Thymus (tissue), 11 donors: ENCODE measurements around the gene MAP3K7CL. TPM values are rescaled to one million over a fixed set of nuclear protein-coding genes. Genes with fewer than 3 reads are reported as not detected.
A peak's percentile ranks its signal among the peaks of the same experiment; 100 is the strongest.

Experiments used
- DNase-seq, 9 donors: peaks; one replicate each; pipeline ENCODE4 v3.0.0-alpha.2; 2013; ENCODE audit warnings: low spot score in 9 of 9, low read depth in 6 of 9, missing footprints in 1 of 9
- H3K27ac ChIP-seq, 2 donors: one replicate each; pipeline ENCODE4 v1.5.1; 2013; ENCODE audit warnings: control low read depth in 1 of 2, low read depth in 1 of 2, low read length in 1 of 2, mild to moderate bottlenecking in 1 of 2, moderate library complexity in 1 of 2
- H3K27me3 ChIP-seq, 2 donors: one replicate each; pipeline ENCODE4 v1.5.1; 2013; ENCODE audit warnings: low read length in 1 of 2; ENCODE audit not compliant: control insufficient read depth in 2 of 2, insufficient read depth in 1 of 2
- H3K36me3 ChIP-seq, 2 donors: one replicate each; pipeline ENCODE4 v1.5.1; 2013; ENCODE audit warnings: low read length in 1 of 2, mild to moderate bottlenecking in 1 of 2, moderate library complexity in 1 of 2; ENCODE audit not compliant: control insufficient read depth in 2 of 2, insufficient read depth in 2 of 2
- H3K4me1 ChIP-seq, 2 donors: one replicate each; pipeline ENCODE4 v1.5.1; 2013; ENCODE audit warnings: low read length in 2 of 2; ENCODE audit not compliant: control insufficient read depth in 2 of 2, insufficient read depth in 2 of 2
- H3K4me3 ChIP-seq, 2 donors: one replicate each; pipeline ENCODE4 v1.5.1; 2013; ENCODE audit warnings: low read length in 2 of 2, control low read depth in 1 of 2, mild to moderate bottlenecking in 1 of 2
- H3K9me3 ChIP-seq, 2 donors: one replicate each; pipeline ENCODE4 v1.5.1; 2013; ENCODE audit warnings: low read length in 1 of 2, mild to moderate bottlenecking in 1 of 2; ENCODE audit not compliant: control insufficient read depth in 2 of 2, insufficient read depth in 1 of 2
- WGBS: extraction: QIAGEN DNeasy Blood & Tissue Kit; methylation state at CpG from one replicate; pipeline ENCODE4 v1.1.7; 2013; 5-methylcytosine and 5-hydroxymethylcytosine counted together
- polyA plus RNA-seq: library from polyadenylated mRNA; stranded (reverse); fragments of 200-250 nt; gene quantifications from one replicate; pipeline ENCODE4 v1.2.3, GENCODE V29; 2013
- total RNA-seq: library from RNA; stranded (reverse); fragments of 120-200 nt; gene quantifications from one replicate; pipeline ENCODE4 v1.2.4, GENCODE V29; 2013
- donor health status: healthy.

MAP3K7CL gene
- total and polyA plus RNA-seq, 2 donors = 1.7 to 14.2 TPM

GRCh38 chr21:29208682-29209059, 78.2 kb downstream of the MAP3K7CL start:
- peak overlapping the region in 1 of 2 donors; percentile 12 for H3K27ac ChIP-seq
- WGBS = 24% methylated on average over 1 of the region's 1 CpG
- DNase-seq = no peak

GRCh38 chr21:29209696-29210095, 79.3 kb downstream of the MAP3K7CL start:
- H3K9me3 ChIP-seq = no peaks in the 10 kb centered on the region
- H3K4me3 ChIP-seq = no peak overlapping the region
- H3K27ac ChIP-seq = no peak overlapping the region
- DNase-seq = no peak
- H3K36me3 ChIP-seq = no peaks in the 10 kb centered on the region
- no peaks in the 10 kb centered on the region for H3K27me3 ChIP-seq
- H3K4me1 ChIP-seq = no peaks in the 10 kb centered on the region

More at GRCh38 chr21:29208682-29209059, 78.2 kb downstream of the MAP3K7CL start:
- H3K4me1 ChIP-seq = no peaks in the 10 kb centered on the region
- H3K9me3 ChIP-seq = no peaks in the 10 kb centered on the region
- H3K27me3 ChIP-seq = no peaks in the 10 kb centered on the region
- H3K4me3 ChIP-seq = no peak overlapping the region
- no peaks in the 10 kb centered on the region for H3K36me3 ChIP-seq

- Histone ChIP-seq H3K9me3 (no peaks in the 10 kb centered on the region), H3K27me3 (no peaks in the 10 kb centered on the region), H3K4me3 (no peak overlapping the region), H3K27ac (no peak overlapping the region), H3K4me1 (no peaks in the 10 kb centered on the region), H3K36me3 (no peaks in the 10 kb centered on the region)
- no peak for DNase-seq
Observed at GRCh38 chr21:29211205-29211604, 80.8 kb downstream of the MAP3K7CL start.

DNA sequence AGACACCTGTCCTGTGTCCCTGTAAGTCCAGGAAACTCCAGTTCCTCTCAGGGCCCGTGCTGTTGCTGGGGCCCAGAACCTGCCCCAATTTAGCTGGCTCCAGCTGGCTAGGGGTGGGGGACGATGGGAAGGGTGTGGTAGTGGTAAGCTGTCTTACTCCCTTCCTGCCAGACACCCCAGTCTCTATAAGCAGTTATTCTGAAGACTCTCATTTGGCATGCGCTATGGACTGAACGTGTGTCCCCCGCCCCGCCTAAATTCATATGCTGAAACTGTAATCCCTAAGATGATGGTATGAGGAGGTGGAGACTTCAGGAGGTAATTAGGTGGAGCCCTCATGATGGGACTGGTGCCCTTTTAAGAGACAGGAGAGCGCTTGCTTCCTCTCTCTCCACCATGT, 82.0 kb downstream of the MAP3K7CL start:
- Histone ChIP-seq H3K27ac (no peak overlapping the region), H3K4me3 (no peak overlapping the region), H3K4me1 (no peaks in the 10 kb centered on the region), H3K36me3 (no peaks in the 10 kb centered on the region), H3K9me3 (no peaks in the 10 kb centered on the region), H3K27me3 (no peaks in the 10 kb centered on the region)
- no peak for DNase-seq
- 89% methylated on average over 7 of the region's 7 CpGs for WGBS

DNA sequence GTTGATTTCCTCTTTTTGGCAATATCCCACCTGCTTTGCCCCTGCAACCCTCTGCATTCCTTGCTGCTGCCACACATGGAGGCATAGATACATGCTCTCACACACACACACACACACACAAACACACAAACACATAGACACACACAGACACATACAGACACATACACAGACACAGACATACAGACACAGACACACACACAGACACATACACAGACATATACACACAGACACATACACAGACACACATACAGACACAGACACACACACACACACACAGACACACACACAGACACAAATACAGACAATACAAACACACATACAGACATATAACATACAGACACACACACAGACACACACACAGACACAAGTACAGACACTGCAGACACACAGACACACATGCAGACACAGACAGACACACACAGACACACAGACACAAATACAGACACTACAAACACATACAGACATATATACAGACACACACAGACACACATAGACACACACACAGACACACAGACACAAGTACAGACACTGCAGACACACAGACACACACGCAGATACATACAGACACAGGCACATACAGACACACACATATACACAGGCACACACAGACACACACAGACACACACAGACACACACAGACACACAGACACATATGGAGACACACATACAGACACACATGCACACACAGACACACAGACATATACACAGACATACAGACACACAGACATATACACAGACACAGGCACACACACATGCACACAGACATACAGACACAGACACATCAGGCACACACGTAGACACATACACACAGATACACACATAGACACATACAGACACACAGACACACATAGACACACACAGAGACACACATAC, 83.3 kb downstream of the MAP3K7CL start:
- 72% methylated on average over 2 of the region's 2 CpGs for WGBS
- no peak overlapping the region for H3K4me3 ChIP-seq
- DNase-seq = no peak
- H3K27ac ChIP-seq = no peak overlapping the region
- H3K9me3 ChIP-seq = no peaks in the 10 kb centered on the region
- H3K27me3 ChIP-seq = no peaks in the 10 kb centered on the region
- H3K4me1 ChIP-seq = no peaks in the 10 kb centered on the region
- no peaks in the 10 kb centered on the region for H3K36me3 ChIP-seq

GRCh38 chr21:29215709-29216108, 85.3 kb downstream of the MAP3K7CL start:
- Histone ChIP-seq H3K27me3 (no peaks in the 10 kb centered on the region), H3K36me3 (no peaks in the 10 kb centered on the region), H3K27ac (no peak overlapping the region), H3K4me1 (no peaks in the 10 kb centered on the region), H3K9me3 (no peaks in the 10 kb centered on the region), H3K4me3 (no peak overlapping the region)
- 97% methylated on average over 2 of the region's 2 CpGs for WGBS
- no peak for DNase-seq

DNA sequence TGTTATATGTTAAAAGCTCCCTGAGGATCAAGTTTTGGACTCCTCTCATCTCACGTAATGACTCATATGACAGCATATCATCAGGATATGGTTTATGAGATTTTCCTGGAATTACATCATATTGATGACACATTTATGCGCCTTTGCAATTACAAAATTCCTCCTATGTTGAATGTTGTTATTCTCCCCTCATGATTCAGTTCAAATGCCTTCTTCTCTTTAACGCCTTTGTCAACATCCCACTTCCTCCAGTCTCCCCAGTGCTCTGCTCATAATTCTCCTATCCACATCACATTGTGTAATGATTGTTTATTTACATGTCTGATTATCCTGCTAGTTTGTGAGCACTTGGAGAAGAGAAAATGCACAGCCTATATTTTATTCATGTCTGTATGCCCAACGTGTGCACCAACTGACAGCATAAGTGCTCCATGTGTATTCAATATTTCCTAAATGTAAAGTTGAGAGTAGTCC, 87.4 kb downstream of the MAP3K7CL start:
- DNase-seq = no peak
- no peak overlapping the region for H3K27ac ChIP-seq
- 93% methylated on average over 4 of the region's 4 CpGs for whole genome bisulfite sequencing
- H3K9me3 ChIP-seq = no peaks in the 10 kb centered on the region
- no peaks in the 10 kb centered on the region for H3K4me1 ChIP-seq
- no peaks in the 10 kb centered on the region for H3K27me3 ChIP-seq
- no peaks in the 10 kb centered on the region for H3K36me3 ChIP-seq
- H3K4me3 ChIP-seq = no peak overlapping the region

GRCh38 chr21:29218749-29219148, 88.3 kb downstream of the MAP3K7CL start:
- no peaks in the 10 kb centered on the region for H3K4me1 ChIP-seq
- no peak for DNase-seq
- H3K27ac ChIP-seq = no peak overlapping the region
- H3K27me3 ChIP-seq = no peaks in the 10 kb centered on the region
- no peak overlapping the region for H3K4me3 ChIP-seq
- no peaks in the 10 kb centered on the region for H3K9me3 ChIP-seq
- H3K36me3 ChIP-seq = no peaks in the 10 kb centered on the region
- WGBS = 97% methylated on average over 1 of the region's 1 CpG

DNA sequence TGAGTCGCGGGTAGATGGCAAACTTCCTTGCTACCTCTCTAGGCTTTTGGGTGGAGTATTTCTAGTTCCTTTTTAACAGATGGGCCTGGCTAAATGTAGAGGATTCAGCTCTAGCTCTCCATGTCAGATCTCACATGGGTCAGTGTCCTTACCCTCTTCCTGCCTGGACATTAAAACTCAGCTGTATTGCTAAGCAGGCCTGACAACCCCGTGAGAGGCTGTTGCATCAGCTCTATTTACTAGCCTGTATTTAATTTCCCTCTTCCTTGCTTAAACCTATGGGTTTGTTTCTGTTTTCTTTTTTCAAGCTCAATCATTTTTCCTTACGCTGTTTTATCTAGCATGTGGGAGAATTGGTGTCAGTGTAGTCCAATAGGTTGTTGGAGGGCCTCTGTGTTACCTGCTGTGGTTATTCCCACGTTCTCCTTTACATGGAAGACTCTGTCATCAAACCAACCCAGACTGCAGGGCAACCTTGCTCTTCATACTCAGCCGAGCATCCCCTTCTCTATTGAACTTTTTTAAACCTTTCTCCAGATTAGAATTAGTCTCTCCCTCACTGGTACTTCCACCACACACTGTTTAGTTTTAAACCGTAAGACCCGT, 88.8 kb downstream of the MAP3K7CL start:
- no peak overlapping the region for H3K27ac ChIP-seq
- no peaks in the 10 kb centered on the region for H3K36me3 ChIP-seq
- H3K9me3 ChIP-seq = no peaks in the 10 kb centered on the region
- no peak overlapping the region for H3K4me3 ChIP-seq
- WGBS = 98% methylated on average over 8 of the region's 8 CpGs
- DNase-seq = no peak
- H3K4me1 ChIP-seq = no peaks in the 10 kb centered on the region
- H3K27me3 ChIP-seq = no peaks in the 10 kb centered on the region
